ENCODE measurements around the gene AP1S1.
"Not testable (repeated sequence)": the region's sequence is repeated elsewhere in the genome, so short reads cannot be mapped to it uniquely, and the experiment has no call there.

DNA sequence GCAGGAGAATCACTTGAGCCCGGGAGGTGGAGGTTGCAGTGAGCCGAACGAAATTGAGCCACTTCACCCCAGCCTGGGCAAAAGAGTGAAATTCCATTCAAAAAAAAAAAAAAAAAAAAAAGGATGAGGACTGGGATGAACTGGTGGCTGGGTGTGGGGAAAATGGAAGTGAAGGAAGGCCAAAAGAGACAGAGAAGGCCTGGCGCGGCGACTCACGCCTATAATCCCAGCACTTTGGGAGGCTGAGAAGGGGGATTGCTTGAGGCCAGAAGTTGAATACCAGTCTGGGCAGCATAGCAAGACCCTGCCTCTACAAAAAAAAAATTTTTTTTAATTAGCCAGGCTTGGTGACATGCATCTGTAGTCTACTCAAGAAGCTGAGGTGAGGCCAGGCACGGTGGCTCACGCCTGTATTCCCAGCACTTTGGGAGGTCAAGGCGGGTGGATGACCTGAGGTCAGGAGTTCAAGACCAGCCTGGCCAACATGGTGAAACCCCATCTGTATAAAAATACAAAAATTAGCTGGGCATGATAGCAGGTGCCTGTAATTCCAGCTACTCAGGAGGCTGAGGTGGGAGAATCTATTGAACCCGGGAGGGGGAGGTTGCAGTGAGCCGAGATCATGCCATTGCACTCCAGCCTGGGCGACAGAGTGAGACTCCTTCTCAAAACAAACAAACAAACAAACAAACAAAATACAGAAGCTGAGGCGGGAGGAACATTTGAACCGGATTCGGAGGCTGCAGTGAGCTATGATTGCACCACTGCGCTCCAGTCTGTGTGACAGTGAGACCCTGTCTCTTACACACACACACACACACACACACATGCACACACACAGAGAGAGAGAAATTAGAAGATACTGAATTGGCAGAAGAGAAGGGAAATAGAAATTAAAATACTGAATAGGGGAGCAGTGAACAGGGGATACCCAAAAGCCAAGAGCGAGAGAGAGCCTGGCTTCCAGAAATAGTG lies 21.4 kb upstream of the AP1S1 start:
- TF ChIP-seq, protein P1, sequence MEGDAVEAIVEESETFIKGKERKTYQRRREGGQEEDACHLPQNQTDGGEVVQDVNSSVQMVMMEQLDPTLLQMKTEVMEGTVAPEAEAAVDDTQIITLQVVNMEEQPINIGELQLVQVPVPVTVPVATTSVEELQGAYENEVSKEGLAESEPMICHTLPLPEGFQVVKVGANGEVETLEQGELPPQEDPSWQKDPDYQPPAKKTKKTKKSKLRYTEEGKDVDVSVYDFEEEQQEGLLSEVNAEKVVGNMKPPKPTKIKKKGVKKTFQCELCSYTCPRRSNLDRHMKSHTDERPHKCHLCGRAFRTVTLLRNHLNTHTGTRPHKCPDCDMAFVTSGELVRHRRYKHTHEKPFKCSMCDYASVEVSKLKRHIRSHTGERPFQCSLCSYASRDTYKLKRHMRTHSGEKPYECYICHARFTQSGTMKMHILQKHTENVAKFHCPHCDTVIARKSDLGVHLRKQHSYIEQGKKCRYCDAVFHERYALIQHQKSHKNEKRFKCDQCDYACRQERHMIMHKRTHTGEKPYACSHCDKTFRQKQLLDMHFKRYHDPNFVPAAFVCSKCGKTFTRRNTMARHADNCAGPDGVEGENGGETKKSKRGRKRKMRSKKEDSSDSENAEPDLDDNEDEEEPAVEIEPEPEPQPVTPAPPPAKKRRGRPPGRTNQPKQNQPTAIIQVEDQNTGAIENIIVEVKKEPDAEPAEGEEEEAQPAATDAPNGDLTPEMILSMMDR (IDR thresholded peaks at IDR 0.05; ENCODE audit: poor library complexity): not testable (repeated sequence)
- TF ChIP-seq EZH2 (IDR thresholded peaks at IDR 0.05; ENCODE audit: borderline replicate concordance); EZH2phosphoT487 (IDR thresholded peaks at IDR 0.05; ENCODE audit: low read depth, severe bottlenecking, unreplicated experiment): not testable (repeated sequence)
